RPMI8226 (cell line): ENCODE data around the gene KCNK15.

Experiments
- DNase-seq: peaks from one replicate; pipeline ENCODE4 v3.0.0-alpha.2; 2015

KCNK15 gene

DNA sequence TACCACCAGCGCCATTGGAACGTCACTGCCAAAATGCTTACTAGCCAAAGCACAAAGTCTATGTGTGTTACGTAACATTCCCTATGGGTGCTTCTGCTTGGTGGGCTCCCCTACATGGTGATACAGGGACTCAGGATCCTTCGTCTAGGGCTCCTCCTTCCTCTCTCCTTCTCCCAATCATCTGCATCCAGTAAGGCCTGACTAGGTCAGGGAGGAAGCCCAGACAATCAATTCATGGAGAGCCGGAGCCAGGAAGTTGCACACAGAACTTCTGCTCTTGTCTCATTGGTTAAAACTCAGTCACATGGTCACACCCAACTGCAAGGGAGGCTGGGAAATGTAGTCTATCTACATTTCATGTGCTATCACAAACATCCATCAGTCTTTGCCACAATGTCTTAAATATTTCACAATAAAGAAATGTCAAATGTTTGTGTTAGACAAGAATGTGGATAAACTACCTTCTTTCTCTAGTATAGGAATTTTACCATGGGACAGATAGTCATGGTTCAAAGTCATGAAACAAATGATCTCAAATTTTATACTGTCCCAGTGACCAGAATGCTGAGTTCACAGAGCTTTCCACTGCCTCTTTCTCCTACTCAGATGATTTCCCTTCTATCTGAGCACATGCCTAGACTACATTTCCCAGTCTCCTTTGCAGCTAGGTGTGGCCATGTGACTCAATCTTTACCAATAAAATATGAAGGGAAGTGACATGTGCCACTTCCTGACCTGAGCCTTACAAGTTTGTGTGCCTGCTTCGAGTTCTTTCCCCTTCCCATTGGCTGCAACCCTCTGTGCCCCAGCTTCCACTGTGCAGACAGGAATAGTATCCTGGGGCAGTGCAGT, 9.3 kb upstream of the KCNK15 start:
- peak; percentile 41 for DNase-seq

DNA sequence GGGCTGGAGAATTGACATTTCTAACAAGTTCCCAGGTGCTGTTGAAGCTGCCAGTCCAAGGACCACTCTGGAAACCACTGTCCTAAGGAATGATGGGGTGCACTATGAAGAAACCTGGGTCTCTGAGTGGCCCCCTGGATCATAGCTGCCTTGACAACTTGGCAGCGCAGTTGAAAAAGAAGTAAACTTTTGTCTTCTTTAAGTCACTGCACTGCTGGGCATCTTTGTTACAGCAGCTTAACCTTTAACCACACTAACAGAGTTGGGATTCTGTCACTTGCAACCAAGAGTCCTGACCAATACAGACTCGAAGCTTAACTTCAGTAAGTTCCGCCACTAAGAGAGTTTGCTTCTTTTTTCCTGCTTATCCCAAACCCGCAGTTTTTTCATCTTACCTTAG, 8.5 kb upstream of the KCNK15 start:
- DNase-seq = no peak

DNA sequence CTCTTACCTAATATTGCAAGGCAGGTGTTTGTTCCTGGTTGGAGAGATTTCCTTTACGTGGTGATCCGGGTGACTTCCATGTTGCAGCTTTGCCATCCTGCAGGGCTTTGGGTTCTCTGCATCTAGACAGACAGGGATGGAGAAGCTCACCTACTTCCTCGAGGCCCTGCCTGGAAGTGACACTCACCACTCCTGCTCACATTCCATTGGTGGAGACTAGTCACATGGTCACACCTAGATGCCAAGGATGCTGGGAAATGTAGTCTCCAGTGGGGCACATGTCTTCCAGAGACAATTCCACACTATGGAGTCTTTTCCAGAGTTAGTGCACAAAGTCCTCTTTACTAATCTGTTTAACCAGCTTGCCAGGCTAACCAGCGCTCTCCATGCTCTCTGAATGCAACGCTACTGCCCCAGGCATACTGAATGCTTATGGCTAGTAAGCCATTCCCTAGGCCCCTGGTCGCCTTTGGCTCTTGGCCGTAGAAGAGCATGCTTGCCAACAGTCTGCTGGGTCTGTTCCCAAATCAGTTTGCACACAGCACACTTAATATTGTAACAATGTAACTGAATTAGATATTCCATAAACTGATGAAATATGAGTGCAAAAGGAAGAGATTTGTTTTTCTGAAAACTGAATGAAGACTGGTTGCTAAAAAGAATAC, 6.7 kb upstream of the KCNK15 start:
- peak; percentile 67 for DNase-seq

DNA sequence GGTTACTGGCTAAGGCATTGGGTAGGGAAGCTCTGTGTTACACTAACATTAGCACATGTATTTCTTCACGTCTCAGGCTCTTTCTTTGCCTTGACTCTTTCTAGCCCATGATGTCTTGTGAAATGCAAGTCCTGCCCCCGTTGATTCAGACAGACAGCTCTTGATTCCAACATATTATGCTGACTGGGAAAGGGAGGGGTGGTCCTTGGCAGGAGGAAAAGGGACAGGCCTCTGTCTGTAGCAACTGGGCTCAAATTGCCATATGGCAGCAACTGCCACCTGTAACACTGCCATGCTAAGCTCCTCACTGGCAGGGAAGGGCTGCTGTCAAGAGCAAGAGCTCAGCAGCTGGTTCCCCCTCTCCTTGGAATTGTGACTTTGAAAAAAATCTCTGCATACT, 5.7 kb upstream of the KCNK15 start:
- DNase-seq = no peak

DNA sequence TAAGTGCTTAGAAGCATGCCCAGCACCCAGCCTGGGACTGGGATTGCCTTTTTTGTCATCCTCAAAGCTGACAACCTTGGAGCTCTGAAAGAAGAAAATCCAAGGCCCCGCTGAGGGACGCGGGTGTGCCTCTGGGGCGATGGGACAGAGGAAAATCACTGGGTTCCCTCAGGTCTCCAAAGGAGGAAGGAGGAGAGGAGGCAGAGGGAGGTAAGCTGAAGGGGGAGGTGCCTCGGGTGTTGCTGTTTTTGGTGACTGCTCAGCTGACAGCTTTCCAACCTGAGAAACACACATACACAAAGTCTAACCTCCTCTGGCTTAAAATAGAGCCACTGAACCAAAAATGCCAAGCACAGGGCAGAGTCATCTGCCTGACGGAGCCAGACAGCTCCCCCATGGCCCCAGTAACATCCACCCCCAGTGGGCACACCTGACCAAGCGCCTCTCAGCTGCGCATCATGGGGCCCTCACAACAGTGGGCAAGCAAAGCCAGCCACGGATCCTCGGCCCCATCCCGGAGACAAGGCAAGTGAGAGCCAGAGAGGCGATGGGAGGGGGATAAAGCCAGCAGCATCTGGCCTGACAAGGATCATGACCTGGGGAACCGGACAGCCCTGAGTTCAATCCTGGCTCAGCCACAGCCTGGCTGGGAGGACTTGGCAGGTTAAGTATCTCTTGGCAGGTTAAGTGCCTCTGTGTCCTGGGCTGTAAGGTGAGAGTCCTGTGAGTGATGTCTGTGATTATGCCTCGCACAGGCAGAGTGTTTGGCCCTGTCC, 3.2 kb upstream of the KCNK15 start:
- DNase-seq = no peak

DNA sequence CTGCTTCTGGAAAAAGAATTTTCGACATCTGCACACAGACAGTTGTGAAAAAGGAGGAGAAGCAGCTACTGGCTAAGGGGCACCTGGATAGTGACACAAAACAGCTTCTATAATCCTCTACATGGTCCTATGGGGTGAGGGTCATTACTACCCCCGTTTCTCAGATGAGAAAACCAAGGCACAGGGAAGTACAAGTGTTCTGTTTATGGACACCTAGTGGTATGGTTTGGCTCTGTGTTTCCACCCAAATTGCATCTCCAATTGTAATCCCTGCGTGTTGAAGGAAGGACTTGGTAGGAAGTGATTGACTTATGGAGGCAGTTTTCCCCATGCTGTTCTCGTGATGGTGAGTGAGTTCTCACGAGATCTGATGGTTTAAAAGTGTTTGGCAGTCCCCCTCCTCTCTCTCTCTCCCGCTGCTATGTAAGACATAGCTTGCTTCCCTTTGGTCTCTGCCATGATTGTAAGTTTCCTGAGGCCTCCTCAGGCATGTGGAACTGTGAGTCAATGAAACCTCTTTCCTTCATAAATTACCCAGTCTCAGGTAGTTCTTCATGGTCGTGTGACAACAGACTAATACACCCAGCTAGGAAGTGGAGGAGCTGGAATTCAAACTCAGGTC, 2.5 kb upstream of the KCNK15 start:
- DNase-seq = no peak

DNA sequence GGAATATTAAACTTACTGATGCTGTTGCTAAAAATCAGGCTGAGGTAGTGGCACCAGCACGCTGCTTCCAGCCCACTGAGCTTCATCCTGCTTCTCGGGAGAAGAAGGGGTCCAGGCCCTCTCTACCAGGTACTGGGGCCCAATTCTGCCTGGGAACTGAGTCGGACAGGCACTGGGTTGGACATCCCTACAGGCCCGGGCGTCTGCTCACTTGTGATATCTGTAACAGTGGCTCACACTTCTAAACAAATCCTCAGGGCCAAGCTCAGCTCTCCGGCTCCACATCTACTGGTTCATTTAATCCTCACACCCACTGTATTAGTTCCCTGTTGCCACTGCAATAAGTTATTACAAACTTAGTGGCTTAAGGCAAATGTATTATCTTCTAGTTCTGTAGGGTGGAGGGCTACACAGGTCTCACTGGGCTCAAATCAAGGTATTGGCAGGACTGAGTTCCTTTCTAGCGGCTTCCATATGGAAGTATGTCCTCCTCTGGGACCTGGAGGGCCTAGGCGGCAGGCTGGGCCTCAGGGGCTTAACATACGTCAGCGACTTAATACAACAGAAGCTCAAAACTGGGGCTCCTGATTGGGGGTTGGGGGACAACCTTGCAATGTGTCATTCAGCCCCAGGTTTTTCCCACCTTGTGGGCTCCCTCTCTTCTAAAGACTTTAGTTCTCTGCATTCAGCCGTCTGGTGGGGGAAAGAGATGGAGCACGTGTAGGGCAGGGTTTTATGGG, 1.6 kb upstream of the KCNK15 start:
- DNase-seq = no peak

DNA sequence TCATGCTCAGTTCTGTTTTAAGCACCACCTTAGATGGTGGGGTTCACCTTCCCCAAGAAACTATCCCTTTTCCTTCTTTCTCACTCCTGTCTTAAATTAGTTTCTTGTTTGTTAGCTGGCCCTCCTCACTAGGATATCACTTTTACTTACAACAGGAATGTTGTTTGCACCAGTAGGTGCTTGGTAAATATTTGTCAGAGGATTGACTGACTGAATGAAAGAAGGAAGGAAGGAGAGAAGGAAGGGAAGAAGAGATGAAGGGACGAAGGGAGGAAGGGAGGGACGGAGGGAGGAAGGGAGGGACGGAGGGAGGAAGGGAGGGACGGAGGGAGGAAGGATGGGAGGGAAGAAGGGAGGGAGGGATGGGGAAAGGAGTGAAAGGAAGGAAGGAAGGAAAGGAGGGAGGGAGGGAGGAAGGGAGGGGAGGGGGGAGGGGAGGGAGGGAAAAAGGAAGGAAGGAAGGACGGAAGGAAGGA, 505 bp upstream of the KCNK15 start:
- no peak for DNase-seq

DNA sequence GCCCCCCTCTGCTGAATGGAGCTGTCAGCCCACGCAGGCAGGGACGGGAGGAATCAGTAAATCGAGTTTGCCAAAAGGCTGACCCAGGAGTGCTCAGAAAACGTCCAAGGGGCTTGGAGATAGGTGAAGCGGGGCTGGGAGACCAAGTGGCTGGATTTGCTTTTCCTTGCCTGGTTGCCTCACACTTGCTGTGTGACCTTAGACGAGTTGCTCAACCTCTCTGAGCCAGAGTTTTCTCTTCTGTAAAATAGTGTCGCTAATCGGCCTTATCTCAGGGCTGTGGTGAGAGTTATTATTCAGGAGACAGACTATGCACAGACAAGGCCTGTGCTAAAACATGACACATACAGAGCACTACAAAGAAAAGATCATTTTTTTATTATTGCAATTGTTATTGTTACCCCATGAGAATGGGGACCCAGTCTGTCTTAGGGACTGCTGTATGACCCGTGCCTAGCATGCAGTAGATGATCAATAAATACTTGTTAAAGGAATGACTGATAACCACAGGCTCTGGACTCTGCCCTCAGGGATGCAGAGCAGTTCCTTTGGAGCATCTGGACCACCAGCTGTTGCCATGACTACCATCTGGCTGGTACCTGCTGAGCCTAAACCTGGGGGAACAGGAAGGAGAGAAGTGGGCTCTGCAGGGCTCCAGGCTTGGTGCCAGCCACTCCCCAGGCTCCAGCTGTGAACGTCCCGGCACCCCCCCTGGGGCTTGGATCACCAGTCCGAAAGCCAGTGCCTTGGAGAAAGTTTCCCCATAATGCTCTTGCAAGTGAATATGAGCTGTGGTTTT, 901 bp downstream of the KCNK15 start:
- no peak for DNase-seq

DNA sequence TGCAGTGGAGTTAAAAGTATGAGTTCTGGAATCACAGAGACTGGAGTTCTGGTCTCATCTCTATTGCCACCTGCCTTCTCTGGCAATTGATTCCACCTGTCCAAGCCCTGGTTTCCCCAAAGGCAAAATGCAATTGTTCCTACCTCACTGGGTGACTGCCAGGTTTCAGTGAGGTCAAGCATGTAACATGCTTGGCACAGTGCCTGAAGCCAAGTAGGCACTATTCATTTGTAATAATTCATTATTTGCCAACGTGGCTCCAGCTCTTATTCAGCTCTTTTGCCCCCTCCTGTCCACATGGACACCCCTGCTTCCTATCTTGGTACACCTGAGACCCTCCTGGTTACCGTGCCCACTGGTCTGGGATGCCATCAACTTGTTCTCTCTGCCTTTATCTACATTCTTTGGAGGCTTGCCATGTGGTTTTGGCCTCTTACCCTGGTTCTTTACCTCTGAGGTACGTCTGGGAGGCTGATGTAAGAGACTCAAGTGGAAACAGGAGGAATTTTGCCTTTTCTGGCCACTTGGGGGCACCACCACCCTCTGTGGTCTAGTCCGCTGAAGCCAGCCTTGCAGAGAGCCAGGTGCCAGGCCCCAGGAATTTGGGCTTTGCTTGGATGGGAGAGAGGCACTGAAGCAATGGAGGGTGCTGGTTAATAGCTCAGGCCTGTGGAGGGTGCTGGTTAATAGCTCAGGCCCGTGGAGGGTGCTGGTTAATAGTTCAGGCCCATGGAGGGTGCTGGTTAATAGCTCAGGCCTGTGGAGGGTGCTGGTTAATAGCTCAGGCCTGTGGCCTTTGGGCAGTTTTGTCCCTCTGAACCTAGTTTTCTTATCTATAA, 1.7 kb downstream of the KCNK15 start:
- DNase-seq = peak; percentile 97

DNA sequence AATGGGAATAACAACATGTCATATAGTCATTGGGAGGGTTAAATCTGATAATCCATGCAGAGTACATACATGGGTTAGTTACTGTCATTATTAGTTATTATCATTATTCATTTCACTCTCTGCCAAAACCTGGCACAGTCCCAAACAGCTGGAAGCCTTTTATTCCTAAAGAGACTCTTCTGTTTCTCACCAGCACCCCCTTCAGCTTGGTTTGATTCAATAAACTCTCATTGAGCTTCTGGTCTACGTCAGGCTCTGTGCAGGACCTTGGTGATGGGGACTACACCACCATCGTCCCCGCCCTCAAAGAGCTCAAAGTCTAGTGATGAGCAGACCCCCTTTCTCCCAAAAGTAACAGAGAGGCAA, 2.3 kb downstream of the KCNK15 start:
- peak; percentile 57 for DNase-seq

DNA sequence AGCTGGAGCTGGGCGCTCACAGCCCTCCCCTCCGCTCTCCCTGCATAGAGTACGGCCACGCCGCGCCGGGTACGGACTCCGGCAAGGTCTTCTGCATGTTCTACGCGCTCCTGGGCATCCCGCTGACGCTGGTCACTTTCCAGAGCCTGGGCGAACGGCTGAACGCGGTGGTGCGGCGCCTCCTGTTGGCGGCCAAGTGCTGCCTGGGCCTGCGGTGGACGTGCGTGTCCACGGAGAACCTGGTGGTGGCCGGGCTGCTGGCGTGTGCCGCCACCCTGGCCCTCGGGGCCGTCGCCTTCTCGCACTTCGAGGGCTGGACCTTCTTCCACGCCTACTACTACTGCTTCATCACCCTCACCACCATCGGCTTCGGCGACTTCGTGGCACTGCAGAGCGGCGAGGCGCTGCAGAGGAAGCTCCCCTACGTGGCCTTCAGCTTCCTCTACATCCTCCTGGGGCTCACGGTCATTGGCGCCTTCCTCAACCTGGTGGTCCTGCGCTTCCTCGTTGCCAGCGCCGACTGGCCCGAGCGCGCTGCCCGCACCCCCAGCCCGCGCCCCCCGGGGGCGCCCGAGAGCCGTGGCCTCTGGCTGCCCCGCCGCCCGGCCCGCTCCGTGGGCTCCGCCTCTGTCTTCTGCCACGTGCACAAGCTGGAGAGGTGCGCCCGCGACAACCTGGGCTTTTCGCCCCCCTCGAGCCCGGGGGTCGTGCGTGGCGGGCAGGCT, 4.6 kb downstream of the KCNK15 start:
- no peak for DNase-seq

DNA sequence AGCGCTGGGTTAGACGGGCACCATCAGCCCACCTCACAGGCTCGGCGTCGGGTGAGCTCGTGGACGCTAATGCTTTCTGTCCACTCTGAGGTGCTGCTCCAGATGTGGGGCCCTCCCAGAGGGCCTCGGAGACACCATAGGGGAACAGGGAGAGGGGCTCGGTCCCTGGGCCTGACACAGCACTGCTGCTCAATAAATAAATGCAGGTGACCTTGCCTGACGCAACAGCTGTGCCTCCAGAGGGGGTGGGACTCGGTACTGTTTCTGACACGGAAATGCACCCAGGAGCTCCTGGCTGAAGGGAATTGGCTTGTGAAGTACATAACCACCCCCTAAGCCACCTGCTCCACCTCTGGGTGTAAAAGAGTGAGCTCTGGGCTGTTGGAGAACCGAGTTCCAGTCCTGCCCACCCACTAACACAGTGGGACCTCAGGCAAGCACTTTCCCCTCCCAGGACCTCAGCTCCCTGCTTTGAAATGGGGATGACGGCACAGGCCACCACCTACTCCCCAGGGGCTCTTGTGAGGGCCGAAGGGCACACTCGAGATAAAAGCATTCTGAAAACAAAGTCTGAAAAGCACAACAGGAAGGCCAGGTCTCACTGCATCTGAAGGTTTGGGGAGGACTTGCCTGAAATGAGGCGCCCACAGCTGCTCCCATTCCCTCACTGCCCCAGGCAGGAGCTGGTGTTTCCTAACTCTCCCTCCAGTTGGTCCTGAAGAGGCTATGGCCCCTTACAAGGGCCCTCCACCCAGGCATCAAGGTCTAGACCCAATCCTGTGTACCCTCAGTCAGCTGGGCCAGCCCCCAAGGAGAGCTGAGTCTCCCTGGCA, 6.7 kb downstream of the KCNK15 start:
- no peak for DNase-seq

DNA sequence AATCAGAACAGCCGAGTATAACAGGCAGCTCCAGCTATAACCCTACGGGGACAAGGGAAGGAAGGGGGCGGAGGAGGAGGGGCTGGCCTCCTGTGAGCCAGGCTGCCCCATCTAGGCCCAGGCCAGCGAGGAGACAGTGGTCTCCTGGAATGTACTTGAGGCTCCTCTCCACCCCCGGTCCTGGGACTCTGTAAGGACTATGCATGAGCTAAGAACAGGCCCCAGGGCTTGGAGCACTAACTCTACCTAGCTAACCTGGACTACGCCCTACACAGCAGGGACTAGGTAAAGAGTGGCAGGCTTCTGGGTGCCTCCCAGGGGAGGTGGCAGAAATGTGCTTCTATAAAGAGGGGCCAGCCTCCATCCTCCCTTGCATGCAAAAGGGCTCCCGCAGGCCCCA, 8.9 kb downstream of the KCNK15 start:
- DNase-seq = no peak

DNA sequence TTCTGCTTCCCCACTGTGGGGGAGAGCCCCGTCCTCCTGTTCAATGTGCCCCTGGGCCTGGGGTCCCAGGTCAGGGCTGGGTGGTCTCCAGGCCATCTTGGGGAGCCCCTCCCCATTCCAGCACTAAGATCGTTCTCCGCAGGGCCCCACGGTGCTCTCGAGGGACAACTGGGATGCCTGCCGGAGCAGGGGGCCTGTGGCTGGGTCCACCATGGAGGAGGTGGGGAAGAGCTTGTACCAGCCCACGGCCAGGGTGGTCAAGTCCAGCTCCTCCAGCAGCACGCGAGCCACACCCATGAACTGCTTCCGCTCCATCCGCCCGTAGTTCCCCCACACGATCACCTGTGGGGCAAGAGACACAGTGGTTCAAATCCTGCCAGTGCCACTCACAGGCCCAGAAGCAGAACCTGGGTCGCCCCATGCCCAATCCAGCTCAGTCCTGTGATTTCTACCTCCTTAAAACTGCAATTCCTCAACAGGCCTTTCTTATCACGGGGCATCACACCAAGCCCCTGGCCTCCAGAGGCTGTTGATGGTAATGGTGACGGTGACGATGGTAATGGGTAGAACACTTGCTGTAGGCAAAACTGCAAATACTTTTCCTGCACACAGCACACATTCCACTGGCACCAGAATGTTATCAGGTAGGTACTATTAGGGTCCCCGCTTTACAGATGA, 10.5 kb downstream of the KCNK15 start:
- DNase-seq = peak; percentile 21

DNA sequence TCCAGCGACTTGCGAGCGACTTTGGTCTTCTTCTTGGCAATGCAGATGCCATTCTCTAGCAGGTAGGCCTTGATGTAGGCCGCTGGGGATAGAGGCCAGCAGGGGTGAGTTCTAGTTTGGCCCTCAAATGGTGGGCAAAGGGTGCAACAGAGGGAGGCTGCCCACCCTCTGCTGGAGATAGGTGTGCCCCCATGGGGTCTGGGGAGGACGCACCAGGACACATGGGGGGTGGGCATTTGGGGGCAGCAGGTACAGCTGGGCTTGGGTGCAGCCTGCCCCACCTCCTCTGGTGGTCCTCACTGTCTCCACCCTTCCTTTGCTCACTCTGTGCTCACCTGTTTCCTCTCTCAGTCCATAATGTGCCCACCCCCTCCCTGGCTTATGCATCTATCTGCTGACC, 11.3 kb downstream of the KCNK15 start:
- DNase-seq = no peak

DNA sequence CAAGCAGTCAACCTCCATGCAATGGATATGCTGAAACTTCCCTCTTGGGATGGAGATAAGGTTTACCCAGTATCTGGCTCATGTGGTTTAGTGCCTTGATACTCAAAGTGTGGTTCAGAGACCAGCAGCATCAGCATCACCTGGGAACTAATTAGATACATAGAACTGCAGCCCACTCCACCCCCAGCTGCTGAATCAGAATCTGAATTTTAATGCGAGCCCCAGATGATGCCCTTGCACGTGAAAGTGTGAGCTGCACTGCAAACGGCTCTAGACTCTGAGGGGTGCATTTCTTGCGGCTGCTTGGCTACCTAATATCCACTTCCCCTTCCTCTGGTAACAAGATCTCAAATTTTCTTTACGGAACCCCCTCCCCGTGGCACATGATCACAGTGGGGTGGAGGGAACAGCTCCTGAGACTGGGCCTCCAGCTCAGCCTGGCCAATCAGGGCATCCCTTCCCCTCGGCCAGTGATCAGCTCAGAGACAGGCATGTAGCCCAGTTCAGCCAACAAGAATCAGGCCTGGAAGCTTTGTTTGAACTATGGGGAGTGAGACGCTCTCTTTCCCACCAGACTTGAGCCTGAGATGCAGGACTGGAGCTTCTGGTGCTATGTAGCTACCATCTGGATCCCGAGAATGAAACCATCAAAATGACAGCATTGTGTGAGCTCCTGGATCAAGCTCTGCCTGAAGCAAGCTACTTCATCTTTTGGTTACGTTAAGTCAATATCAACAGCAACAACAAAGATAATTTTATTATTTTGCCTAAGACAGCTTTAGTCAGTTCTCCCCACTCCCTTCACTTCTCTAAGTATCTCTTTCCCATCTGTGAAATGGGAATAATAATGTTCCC, 12.8 kb downstream of the KCNK15 start:
- no peak for DNase-seq
